Stimulated activated CD4-positive, alpha-beta T cell treated with anti-CD3 and anti-CD28 coated beads, Interleukin-12 subunit alpha, Interleukin-12 subunit beta, amount 100 ng/mL, for 48 hours (primary cell): ENCODE results near the gene DDC.
"Not testable (repeated sequence)": the region's sequence is repeated elsewhere in the genome, so short reads cannot be mapped to it uniquely, and the experiment has no call there.

Experiments
- DNase-seq, 3 donors: peaks; one replicate each; pipeline ENCODE4 v3.0.0-alpha.2; 2020; ENCODE audit warnings: low read depth in 2 of 3, low spot score in 1 of 3

Gene DDC

GRCh38 chr7:50458651-50459050 lies 106.6 kb downstream of the DDC start:
- DNase-seq: not testable (repeated sequence)

GRCh38 chr7:50456371-50457123 lies 108.7 kb downstream of the DDC start:
- DNase-seq: no peak

GRCh38 chr7:50455658-50456057 lies 109.5 kb downstream of the DDC start:
- DNase-seq: no peak

GRCh38 chr7:50454968-50455367 lies 110.2 kb downstream of the DDC start:
- no peak for DNase-seq

GRCh38 chr7:50450590-50451032 lies 114.6 kb downstream of the DDC start:
- DNase-seq: peak in 1 of 3 donors; percentile 11

GRCh38 chr7:50449881-50450589 lies 115.2 kb downstream of the DDC start, which contains the start of gene FIGNL1:
TSS of gene FIGNL1 (minus strand) at chr7:50450350. CDS start at chr7:50447287, 3,063 bp downstream.
- peak; percentile 65 to 83 (median 75) for DNase-seq

GRCh38 chr7:50449501-50449880 lies 115.7 kb downstream of the DDC start:
- DNase-seq: no peak

- no peak for DNase-seq
These were observed 116.4 kb downstream of the DDC start for GRCh38 chr7:50448823-50449222.

- DNase-seq: peak in 1 of 3 donors; percentile 15
These were observed 118.7 kb downstream of the DDC start for GRCh38 chr7:50446542-50446960.

- DNase-seq: no peak
These were observed 128.9 kb downstream of the DDC start for GRCh38 chr7:50436133-50436806.

- no peak for DNase-seq
These were observed 133.4 kb downstream of the DDC start for GRCh38 chr7:50431722-50432305.

- no peak for DNase-seq
These were observed 133.9 kb downstream of the DDC start for GRCh38 chr7:50431316-50431715.

GRCh38 chr7:50428911-50429310 lies 136.3 kb downstream of the DDC start:
- DNase-seq: no peak

- no peak for DNase-seq
These were observed 137.7 kb downstream of the DDC start for GRCh38 chr7:50427518-50427917.

GRCh38 chr7:50426280-50427045 lies 138.7 kb downstream of the DDC start:
- DNase-seq: no peak

GRCh38 chr7:50425318-50425717 lies 139.9 kb downstream of the DDC start:
- no peak for DNase-seq

- no peak for DNase-seq
These were observed 141.3 kb downstream of the DDC start for GRCh38 chr7:50423860-50424259.

GRCh38 chr7:50422858-50423257 lies 142.3 kb downstream of the DDC start:
- DNase-seq: no peak

- DNase-seq: no peak
These were observed 144.2 kb downstream of the DDC start for GRCh38 chr7:50421043-50421442.

- no peak for DNase-seq
These were observed 146.5 kb downstream of the DDC start for GRCh38 chr7:50418526-50419290.
